Stimulated activated CD8-positive, alpha-beta memory T cell treated with anti-CD3 and anti-CD28 coated beads, Interleukin-7, amount 100 ng/mL, for 24 hours (primary cell): ENCODE data around the gene C9orf78.

Experiments used
- DNase-seq: peaks from one replicate; pipeline ENCODE4 v3.0.0-alpha.2; 2020; ENCODE audit warnings: low read depth

C9orf78 gene

GRCh38 chr9:129868023-129868871, 33.2 kb upstream of the C9orf78 start:
- DNase-seq = no peak

- no peak for DNase-seq
These were observed 32.3 kb upstream of the C9orf78 start for GRCh38 chr9:129867136-129868022.

DNA sequence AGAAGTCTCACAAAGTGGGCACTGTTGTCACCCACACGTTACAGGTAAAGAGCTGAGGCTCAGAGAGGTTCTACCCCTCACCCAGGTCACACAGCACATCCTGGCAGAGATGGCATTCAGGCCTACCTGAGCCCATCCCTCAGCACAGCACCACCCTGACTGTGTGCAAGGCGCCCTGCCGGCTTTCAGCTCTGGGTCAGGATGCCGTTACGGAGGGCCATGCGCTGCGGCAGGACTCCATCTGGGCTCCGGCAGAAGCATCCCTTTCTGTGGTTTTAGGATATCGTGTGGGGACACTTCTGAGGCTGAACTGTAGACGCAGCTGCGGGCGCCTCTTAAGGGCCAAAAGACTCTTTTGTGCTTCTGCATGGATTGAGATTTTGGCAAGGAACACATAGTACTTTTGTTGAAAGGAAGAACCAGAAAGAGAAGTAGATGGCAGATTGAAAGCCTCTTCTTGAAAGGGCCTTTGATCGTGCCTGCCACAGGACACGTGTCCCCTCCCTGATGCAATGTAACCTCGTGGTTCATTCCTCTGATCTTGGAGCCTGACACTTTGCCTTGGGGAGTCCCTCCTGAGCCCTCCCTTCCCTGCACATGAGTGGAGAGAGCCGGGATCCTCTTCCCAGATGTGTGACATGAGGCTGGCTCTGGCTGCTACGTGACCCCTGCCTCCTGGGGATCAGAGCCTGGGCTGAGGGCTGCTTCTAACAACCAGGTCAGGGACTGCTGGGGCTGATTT, 31.5 kb upstream of the C9orf78 start:
- DNase-seq = no peak

DNA sequence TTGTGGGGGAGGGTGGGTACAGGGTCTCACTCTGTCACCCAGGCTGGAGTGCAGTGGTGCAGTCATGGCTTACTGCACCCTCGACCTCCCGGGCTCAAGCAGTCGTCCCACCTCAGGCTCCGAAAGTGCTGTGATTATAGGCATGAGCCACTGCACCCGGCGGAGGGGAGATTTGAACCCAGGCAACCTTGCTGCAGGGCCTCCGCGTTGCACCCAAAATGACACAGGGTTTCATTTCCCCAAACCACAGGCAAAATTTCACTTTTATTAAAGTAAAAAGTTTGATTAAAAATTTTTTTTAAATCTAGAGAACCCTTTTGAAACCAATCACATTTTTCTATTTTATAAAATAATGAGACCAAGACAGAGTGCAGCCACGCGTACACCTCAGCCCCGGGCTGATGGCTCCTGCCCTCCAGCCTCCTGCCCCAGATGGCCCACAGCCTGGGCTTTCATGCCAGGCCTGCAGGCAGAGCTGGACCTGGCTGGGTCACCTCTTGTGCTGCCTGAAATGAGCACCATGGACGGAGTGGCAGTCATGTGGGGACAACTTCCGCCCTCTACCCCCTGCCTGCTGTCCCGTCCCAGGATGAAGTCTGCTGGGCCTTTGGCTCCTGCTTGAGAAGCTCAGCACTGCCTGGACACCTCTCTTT, 30.7 kb upstream of the C9orf78 start:
- no peak for DNase-seq

GRCh38 chr9:129864991-129865647, 30.0 kb upstream of the C9orf78 start:
- no peak for DNase-seq

- no peak for DNase-seq
These were observed 28.1 kb upstream of the C9orf78 start for GRCh38 chr9:129863059-129863690.

DNA sequence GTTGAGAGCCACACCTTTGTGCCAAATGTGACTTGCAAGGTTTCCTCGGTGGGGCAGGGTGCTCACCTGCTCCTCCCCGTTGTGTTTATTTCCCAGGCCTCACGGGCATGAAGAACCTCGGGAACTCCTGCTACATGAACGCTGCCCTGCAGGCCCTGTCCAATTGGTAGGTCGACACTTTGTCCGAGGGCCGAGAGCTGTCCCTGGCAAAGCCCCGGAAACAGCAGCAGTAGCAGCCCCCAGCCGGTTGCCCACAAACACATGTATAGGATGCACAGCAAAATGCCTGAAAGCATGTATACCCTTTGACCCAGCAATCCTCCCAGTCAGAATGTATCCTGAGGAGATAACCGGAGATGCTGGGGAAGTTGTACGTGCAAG, 26.4 kb upstream of the C9orf78 start:
- DNase-seq = no peak

DNA sequence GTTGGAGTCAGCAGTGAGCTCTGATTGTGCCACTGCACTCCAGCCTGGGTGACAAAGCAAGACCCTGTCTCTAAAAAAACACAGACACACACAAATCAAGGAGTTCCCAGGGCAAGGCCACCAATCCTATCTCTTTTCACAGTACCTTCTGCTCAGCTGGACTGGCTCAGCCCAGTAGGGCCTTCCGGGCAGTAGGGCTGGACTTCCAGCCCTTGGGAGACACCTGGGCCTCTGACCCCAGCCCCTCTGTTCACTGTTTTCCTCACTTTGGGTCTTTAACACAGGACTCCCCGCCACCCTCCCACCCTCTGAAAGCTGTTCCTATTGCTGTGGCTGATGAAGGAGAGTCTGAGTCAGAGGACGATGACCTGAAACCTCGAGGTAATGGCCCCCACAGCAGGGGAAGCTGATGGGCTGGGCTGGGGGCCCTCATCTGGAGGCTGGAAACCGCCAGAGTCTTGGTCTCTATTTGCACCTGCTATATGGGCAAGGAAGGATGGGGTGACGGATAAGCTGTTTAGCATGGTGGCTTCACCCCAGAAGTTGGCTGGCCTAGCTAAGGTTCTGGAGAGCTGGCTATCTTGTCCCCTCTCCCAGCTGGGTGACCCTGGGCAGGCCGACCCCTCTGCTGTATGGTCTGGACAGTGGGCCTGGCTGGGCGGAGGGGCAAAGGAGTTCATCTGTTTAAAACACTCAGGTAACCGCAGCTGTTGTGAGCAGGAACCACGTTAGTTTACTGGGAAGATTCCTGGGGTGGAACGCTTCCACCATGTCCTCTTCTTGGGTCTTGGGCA, 25.8 kb upstream of the C9orf78 start:
- DNase-seq = no peak

- no peak for DNase-seq
These were observed 23.3 kb upstream of the C9orf78 start for GRCh38 chr9:129858167-129858962.

- DNase-seq = no peak
These were observed 22.1 kb upstream of the C9orf78 start for GRCh38 chr9:129857207-129857606.

DNA sequence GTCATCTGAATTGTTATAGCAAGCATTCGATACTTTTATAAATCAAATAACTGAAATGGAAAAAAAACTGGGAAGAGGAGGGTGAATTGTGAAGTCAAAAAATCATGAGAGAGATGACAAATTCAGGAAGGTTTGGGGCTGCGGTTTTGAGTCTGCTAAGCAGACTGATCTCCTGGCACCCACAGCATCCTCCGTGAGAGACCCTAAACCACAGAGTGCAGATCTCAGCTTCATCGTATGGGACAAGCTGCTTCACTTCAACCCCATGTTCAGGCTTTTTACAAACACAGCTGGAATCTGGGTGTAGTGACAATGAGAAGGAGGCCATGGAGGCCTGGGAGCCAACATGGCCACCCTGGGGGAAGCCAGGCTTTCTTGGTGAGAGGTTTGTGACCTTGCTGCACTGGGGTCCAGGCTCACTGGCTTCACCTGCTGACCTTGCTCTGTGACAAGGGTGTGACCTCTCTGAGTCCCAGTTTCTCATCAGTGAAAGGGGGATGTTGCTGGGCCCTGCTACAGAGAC, 19.6 kb upstream of the C9orf78 start:
- DNase-seq = no peak

DNA sequence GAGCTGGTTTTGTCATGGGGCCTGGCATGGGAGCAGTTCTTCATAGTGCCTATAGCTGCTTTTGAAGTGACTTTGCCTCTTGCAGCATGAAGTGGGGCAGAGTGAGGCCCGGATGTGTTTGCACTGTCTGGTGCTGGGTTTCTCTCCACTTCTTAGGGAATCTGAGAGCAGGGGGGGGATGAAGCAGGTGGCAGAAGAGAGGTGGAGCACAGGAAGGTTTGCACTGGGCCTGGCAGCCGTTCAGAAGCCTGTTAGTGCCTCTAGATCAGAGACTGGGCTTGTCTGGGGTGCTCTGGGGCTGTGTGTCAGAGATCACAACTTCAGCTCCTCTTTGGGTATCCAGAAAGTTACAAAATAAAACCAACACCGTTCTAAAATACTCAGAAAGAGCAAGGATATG, 18.5 kb upstream of the C9orf78 start:
- no peak for DNase-seq

- no peak for DNase-seq
These were observed 17.5 kb upstream of the C9orf78 start for GRCh38 chr9:129852579-129852978.

DNA sequence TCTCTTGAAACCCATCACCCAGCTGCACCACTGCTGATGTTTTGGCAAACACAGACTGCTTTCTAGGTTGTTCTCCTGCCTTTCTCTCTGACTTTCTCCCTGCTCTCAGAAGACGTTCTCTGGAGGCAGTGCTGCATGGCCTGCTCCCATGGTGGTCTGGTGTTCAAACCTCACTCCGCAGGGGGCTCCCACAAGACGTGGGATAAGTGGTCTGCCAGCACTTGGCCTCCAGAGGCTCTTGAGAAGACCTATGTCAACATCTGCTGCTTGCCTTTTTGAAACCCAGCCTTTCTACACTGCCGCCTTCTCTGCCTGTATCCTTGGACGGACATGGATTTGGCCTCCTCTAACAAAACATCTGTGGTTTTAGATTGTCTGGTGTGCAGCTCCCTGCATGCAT, 16.7 kb upstream of the C9orf78 start:
- no peak for DNase-seq

- DNase-seq = no peak
These were observed 15.9 kb upstream of the C9orf78 start for GRCh38 chr9:129850821-129851550.

DNA sequence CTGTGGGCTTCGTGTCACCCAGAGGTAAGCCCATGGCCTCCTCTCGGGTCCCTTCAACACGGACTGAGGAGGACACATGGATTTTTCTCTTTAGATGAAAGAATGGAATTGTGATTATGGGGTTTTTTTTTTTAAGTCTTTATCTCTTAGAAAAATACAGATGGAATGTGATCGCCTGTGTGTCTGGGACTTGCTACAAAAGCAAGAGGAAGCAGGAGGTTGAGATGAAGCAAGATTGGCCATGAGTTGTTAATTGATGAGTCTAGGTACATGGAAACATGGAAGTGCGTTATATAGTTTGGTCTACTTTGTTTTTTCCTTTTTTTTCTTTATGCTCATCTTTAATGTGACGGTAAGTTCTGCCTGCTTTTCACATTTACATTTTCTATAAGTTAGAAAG, 14.8 kb upstream of the C9orf78 start:
- DNase-seq = no peak

DNA sequence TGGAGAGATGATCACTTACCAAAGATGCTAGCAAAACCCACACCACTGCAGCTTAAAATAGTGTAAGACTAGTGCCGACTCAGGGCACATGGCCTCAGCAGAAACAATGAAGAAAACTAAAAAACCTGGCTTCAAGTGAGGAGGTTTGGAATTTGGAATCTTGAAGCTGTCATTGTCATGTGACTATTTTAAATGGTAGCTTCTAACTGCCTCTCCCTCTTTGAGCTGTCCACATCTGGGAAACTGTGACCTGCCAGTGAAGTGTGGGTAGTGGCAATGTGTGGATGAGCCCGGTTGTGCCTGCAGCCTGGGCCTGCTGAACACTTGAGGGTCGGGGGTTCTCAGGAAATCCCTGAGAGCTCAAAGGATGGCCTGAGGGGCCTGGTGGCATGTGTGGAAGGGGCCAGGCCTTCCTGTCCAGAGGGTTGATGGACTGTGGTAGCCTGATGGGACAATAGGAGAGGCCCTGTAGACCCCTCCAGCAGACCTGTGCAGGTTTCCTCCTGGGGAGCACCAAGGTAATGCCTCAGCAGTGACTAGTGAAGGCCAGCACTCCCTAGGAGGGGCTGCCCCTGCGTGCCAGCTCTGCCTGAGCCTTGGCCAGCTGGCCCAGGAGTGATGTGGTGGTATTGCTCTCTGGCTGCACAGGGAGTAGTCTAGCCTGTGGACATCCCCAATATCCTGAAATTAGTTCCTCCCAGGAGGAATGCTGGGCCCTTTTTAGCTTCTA, 13.8 kb upstream of the C9orf78 start:
- DNase-seq = no peak

DNA sequence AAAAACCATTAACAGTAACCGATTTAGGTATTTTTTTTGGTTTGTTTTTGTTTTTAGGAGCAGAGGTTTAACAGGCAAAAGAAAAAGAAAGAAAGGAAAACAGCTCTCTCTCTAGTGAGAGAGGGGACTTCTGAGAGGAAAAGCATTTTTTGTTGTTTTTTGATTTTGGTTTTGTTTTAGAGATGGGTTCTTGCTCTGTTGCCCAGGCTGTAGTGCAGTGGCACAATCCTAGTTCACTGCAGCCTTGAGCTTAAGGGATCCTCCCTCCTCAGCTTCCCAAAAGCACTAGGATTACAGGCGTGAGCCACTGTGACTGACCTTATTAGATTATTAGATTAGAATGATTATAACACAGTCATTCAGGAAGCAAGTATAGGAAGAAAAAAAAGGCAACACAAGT, 10.3 kb upstream of the C9orf78 start:
- no peak for DNase-seq
